ENCODE data around the gene CLRN3.

Gene CLRN3

GRCh38 chr10:127850944-127851343 is 41.8 kb downstream of the CLRN3 start:
- in situ Hi-C loops (cut with MboI; ENCODE audit: low sequenced_read_pairs): no loop called here

- in situ Hi-C loops (cut with MboI; ENCODE audit: low sequenced_read_pairs): no loop called here
These were observed 42.8 kb downstream of the CLRN3 start for GRCh38 chr10:127849921-127850320.

- in situ Hi-C loops (cut with MboI; ENCODE audit: low sequenced_read_pairs): no loop called here
These were observed 43.5 kb downstream of the CLRN3 start for GRCh38 chr10:127849224-127849623.

- in situ Hi-C loops (cut with MboI; ENCODE audit: low sequenced_read_pairs): no loop called here
These were observed 44.5 kb downstream of the CLRN3 start for GRCh38 chr10:127848226-127848625.

- in situ Hi-C loops (cut with MboI; ENCODE audit: low sequenced_read_pairs): no loop called here
These were observed 47.0 kb downstream of the CLRN3 start for GRCh38 chr10:127845756-127846155.

GRCh38 chr10:127840884-127841283 is 51.9 kb downstream of the CLRN3 start:
- in situ Hi-C loops (cut with MboI; ENCODE audit: low sequenced_read_pairs): no loop called here

GRCh38 chr10:127836966-127837365 is 55.8 kb downstream of the CLRN3 start:
- in situ Hi-C loops (cut with MboI; ENCODE audit: low sequenced_read_pairs): no loop called here

- in situ Hi-C loops (cut with MboI; ENCODE audit: low sequenced_read_pairs): no loop called here
These were observed 56.6 kb downstream of the CLRN3 start for GRCh38 chr10:127836176-127836575.

- in situ Hi-C loops (cut with MboI; ENCODE audit: low sequenced_read_pairs): no loop called here
These were observed 58.0 kb downstream of the CLRN3 start for GRCh38 chr10:127834791-127835190.

- in situ Hi-C loops (cut with MboI; ENCODE audit: low sequenced_read_pairs): no loop called here
These were observed 58.5 kb downstream of the CLRN3 start for GRCh38 chr10:127834221-127834620.

- in situ Hi-C loops (cut with MboI; ENCODE audit: low sequenced_read_pairs): no loop called here
These were observed 58.9 kb downstream of the CLRN3 start for GRCh38 chr10:127833804-127834203.

- in situ Hi-C loops (cut with MboI; ENCODE audit: low sequenced_read_pairs): no loop called here
These were observed 60.2 kb downstream of the CLRN3 start for GRCh38 chr10:127832501-127832900.

GRCh38 chr10:127830414-127830813 is 62.3 kb downstream of the CLRN3 start:
- in situ Hi-C loops (cut with MboI; ENCODE audit: low sequenced_read_pairs): no loop called here
